Measurements from ENCODE around the gene BAIAP2.

DNA sequence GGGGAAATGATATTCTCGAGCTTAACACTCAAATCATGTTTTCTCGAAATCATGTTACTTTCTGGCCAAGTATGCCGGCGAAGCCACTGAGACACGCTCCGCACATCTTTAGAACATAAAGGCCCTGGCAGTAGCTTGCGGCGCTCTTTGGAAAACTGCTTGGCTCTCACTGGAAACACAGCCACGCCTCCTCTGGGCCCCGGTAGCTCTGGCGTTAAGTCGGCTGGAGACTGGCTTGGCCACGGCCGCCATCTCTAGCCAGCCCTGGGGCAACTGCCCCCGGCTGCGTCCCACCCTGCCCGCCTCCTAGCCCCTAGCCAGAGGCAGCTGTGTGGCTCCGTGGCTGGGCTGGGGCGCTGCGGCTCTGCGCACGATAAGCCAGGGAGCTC lies 9.2 kb upstream of the BAIAP2 start:
- TF ChIP-seq, protein P1, sequence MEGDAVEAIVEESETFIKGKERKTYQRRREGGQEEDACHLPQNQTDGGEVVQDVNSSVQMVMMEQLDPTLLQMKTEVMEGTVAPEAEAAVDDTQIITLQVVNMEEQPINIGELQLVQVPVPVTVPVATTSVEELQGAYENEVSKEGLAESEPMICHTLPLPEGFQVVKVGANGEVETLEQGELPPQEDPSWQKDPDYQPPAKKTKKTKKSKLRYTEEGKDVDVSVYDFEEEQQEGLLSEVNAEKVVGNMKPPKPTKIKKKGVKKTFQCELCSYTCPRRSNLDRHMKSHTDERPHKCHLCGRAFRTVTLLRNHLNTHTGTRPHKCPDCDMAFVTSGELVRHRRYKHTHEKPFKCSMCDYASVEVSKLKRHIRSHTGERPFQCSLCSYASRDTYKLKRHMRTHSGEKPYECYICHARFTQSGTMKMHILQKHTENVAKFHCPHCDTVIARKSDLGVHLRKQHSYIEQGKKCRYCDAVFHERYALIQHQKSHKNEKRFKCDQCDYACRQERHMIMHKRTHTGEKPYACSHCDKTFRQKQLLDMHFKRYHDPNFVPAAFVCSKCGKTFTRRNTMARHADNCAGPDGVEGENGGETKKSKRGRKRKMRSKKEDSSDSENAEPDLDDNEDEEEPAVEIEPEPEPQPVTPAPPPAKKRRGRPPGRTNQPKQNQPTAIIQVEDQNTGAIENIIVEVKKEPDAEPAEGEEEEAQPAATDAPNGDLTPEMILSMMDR (IDR thresholded peaks at IDR 0.05): no peak
- TF ChIP-seq POLR2A (IDR thresholded peaks at IDR 0.05): no peak
